Inflammatory macrophage treated with lipopolysaccharide for 1 hour (primary cell): ENCODE measurements around the gene DENND5A.
"Not testable (repeated sequence)": the region's sequence is repeated elsewhere in the genome, so short reads cannot be mapped to it uniquely, and the experiment has no call there.

Experiments used
- DNase-seq, 2 donors: peaks; one replicate each; pipeline ENCODE4 v3.0.0-alpha.2; 2020 to 2022

DENND5A gene

GRCh38 chr11:9264316-9265210, 587 bp downstream of the DENND5A start:
- peak; percentile 92 to 94 for DNase-seq

GRCh38 chr11:9263840-9264315, 1.3 kb downstream of the DENND5A start:
- DNase-seq = peak; percentile 97 to 99

- DNase-seq = not testable (repeated sequence)
Measured at GRCh38 chr11:9260838-9261146, 4.4 kb downstream of the DENND5A start.

GRCh38 chr11:9259981-9260837, 4.9 kb downstream of the DENND5A start:
- no peak for DNase-seq

- DNase-seq = not testable (repeated sequence)
Measured at GRCh38 chr11:9258279-9258678, 6.9 kb downstream of the DENND5A start.

GRCh38 chr11:9254416-9254815, 10.7 kb downstream of the DENND5A start:
- DNase-seq = no peak

GRCh38 chr11:9253086-9253485, 12.1 kb downstream of the DENND5A start:
- no peak for DNase-seq

GRCh38 chr11:9251311-9251710, 13.8 kb downstream of the DENND5A start:
- DNase-seq = no peak

GRCh38 chr11:9250139-9250582, 15.0 kb downstream of the DENND5A start:
- no peak for DNase-seq

- no peak for DNase-seq
Measured at GRCh38 chr11:9249252-9249651, 15.9 kb downstream of the DENND5A start.

- DNase-seq = no peak
Measured at GRCh38 chr11:9247863-9248262, 17.3 kb downstream of the DENND5A start.

GRCh38 chr11:9236242-9236641, 28.9 kb downstream of the DENND5A start:
- not testable (repeated sequence) for DNase-seq

- DNase-seq = no peak
Measured at GRCh38 chr11:9232482-9232881, 32.7 kb downstream of the DENND5A start.

- peak; percentile 43 to 67 for DNase-seq
Measured at GRCh38 chr11:9231848-9232177, 33.3 kb downstream of the DENND5A start.

GRCh38 chr11:9230296-9230695, 34.9 kb downstream of the DENND5A start:
- no peak for DNase-seq

GRCh38 chr11:9228091-9228490, 37.1 kb downstream of the DENND5A start:
- peak; percentile 43 to 49 for DNase-seq

GRCh38 chr11:9225748-9226298, 39.3 kb downstream of the DENND5A start:
- DNase-seq = no peak

- no peak for DNase-seq
Measured at GRCh38 chr11:9222654-9223053, 42.5 kb downstream of the DENND5A start.

- DNase-seq = not testable (repeated sequence)
Measured at GRCh38 chr11:9220853-9221252, 44.3 kb downstream of the DENND5A start.

- peak in 1 of 2 donors; percentile 18 for DNase-seq
Measured at GRCh38 chr11:9219572-9219971, 45.6 kb downstream of the DENND5A start.

GRCh38 chr11:9219115-9219514, 46.0 kb downstream of the DENND5A start:
- peak in 1 of 2 donors; percentile 30 for DNase-seq

- DNase-seq = no peak
Measured at GRCh38 chr11:9214765-9215164, 50.4 kb downstream of the DENND5A start.

- DNase-seq = no peak
Measured at GRCh38 chr11:9211322-9211721, 53.8 kb downstream of the DENND5A start.
